Measurements from ENCODE around the gene DUSP12. TPM values are rescaled to one million over a fixed set of nuclear protein-coding genes. Genes with fewer than 3 reads are reported as not detected.

Gene DUSP12
- total RNA-seq, 1 experiment from 2014 or later, result 69.1 TPM

DNA sequence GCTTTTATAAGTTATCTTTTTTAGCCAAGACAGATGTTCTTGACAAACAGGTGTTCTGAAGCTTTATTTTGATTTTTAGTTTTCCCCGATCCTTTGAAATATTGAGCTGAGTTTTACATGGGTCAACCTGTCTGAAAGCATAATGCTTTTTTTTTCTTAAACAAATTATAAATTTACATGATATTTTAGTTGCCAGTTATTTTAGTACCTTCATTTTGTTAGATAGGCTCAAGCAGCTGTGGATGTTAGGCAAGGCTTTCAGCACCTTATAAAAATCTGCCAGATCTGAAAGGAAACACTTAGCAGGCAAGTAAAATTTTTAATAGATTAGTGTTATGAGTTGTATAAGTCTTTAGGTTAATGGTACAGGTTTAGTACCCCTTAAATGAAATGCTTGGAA, 50.2 kb downstream of the DUSP12 start:
- no peak for DNase-seq (ENCODE audit: low spot score)
- in situ Hi-C loops (cut with HindIII; ENCODE audit: low sequenced_read_pairs), result no loop called here

DNA sequence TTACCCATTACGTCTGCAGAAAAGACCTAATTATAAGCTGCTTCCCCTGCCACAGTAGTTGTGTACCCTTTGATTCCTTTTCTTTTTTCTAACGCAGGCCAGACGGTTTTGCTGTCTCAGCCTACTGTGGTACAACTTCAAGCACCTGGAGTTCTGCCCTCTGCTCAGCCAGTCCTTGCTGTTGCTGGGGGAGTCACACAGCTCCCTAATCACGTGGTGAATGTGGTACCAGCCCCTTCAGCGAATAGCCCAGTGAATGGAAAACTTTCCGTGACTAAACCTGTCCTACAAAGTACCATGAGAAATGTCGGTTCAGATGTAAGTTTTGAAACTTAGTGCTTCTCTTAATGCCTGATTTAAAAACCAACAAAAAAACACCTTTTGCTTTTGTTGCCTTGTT, 52.4 kb downstream of the DUSP12 start:
- in situ Hi-C loops (cut with HindIII; ENCODE audit: low sequenced_read_pairs), result no loop called here
- DNase-seq (ENCODE audit: low spot score), result no peak

DNA sequence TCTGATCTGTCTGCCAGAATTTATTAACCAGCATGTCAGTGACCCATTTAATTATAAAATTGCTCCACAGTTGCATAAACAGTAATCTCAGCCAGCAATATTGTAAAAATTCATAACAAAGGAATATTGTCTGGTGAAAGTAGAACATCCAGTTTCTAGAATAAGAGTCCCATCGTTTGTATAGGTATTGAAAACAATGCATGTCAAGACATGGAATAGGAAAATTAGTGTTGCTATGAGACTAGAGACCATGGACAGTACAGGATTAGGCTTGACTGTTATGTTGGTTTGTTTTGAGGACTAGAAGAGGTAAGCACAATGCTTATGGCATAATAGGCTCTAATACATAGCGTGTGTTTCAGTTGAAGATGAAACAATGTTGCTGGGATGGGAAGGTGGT, 53.6 kb downstream of the DUSP12 start:
- in situ Hi-C loops (cut with HindIII; ENCODE audit: low sequenced_read_pairs), result no loop called here
- DNase-seq (ENCODE audit: low spot score), result no peak

GRCh38 chr1:161805399-161806197, 56.0 kb downstream of the DUSP12 start:
- no peak for DNase-seq (ENCODE audit: low spot score)
- in situ Hi-C loops (cut with HindIII; ENCODE audit: low sequenced_read_pairs), result no loop called here

Other genes starting within 250 kb of the DUSP12 start
- 0.07 TPM in 1 of 2 replicates, not detected in the other for gene FCGR2A, start 244.3 kb upstream of the DUSP12 start, total RNA-seq (2014; rRNA removed; shearing (Covaris generic))
- 0.06 and 1.1 TPM in 2 replicates for gene HSPA6, start 225.2 kb upstream of the DUSP12 start, total RNA-seq (2014; rRNA removed; shearing (Covaris generic))
- not detected in 2 replicates for gene FCGR3A, start 200.0 kb upstream of the DUSP12 start, total RNA-seq (2014; rRNA removed; shearing (Covaris generic))
- gene FCGR3B, start 118.6 kb upstream of the DUSP12 start, total RNA-seq (2014; rRNA removed; shearing (Covaris generic)), result not detected in 2 replicates
- gene FCGR2B, start 86.6 kb upstream of the DUSP12 start, total RNA-seq (2014; rRNA removed; shearing (Covaris generic)), result not detected in 2 replicates
- gene FCRLA, start 42.6 kb upstream of the DUSP12 start, total RNA-seq (2014; rRNA removed; shearing (Covaris generic)), result not detected in 2 replicates
- 1.5 and 2.7 TPM in 2 replicates for gene FCRLB, start 28.2 kb upstream of the DUSP12 start, total RNA-seq (2014; rRNA removed; shearing (Covaris generic))
- gene ATF6, start 16.5 kb downstream of the DUSP12 start, total RNA-seq (2014; rRNA removed; shearing (Covaris generic)), result 12.9 and 15.2 TPM in 2 replicates

Measured in G401 (cell line).